ENCODE results near the gene KANSL1.

KANSL1 gene

GRCh38 chr17:46028981-46029565 is 164.2 kb downstream of the KANSL1 start:
- Histone ChIP-seq H3K9me2 (replicated peaks; ENCODE audit: control insufficient read depth, low read length) (no peaks in the 10 kb centered on the region), H3K79me2 (ENCODE audit: control insufficient read depth, low read length) (no peaks in the 10 kb centered on the region), H3K36me3 (ENCODE audit: control insufficient read depth, low read length) (peaks cover 58% of the 10 kb centered on the region), H3K4me2 (ENCODE audit: low read length) (no peak overlapping the region), H3K9me3 (ENCODE audit: control insufficient read depth, insufficient read depth, low read length) (no peaks in the 10 kb centered on the region), H3K4me1 (ENCODE audit: control insufficient read depth, low read length) (peaks cover 14% of the 10 kb centered on the region; the same call in 1 of the 2 replicates), H3K27me3 (ENCODE audit: control insufficient read depth, low read length) (no peaks in the 10 kb centered on the region), H3K4me3 (ENCODE audit: low read length) (no peak overlapping the region), H3K27ac (ENCODE audit: low read depth, low read length) (no peak overlapping the region), H3F3A (ENCODE audit: control insufficient read depth, insufficient read depth) (no peaks in the 10 kb centered on the region), H4K20me1 (ENCODE audit: control insufficient read depth, insufficient read depth, low read depth, low read length) (no peaks in the 10 kb centered on the region)
- TF ChIP-seq CTCF (IDR thresholded peaks at IDR 0.05; ENCODE audit: low read depth, low read length, poor library complexity, severe bottlenecking) (no peak), EZH2phosphoT487 (IDR thresholded peaks at IDR 0.05; ENCODE audit: borderline replicate concordance, low read length) (no peak)

- H3K36me3 ChIP-seq (ENCODE audit: control insufficient read depth, low read length), result peaks cover 51% of the 10 kb centered on the region
- H4K20me1 ChIP-seq (ENCODE audit: control insufficient read depth, insufficient read depth, low read depth, low read length), result no peaks in the 10 kb centered on the region
- TF ChIP-seq EZH2phosphoT487 (IDR thresholded peaks at IDR 0.05; ENCODE audit: borderline replicate concordance, low read length), result no peak
- TF ChIP-seq CTCF (IDR thresholded peaks at IDR 0.05; ENCODE audit: low read depth, low read length, poor library complexity, severe bottlenecking), result no peak
- peaks cover 14% of the 10 kb centered on the region; the same call in 1 of the 2 replicates for H3K4me1 ChIP-seq (ENCODE audit: control insufficient read depth, low read length)
- H3K4me2 ChIP-seq (ENCODE audit: low read length), result no peak overlapping the region
- H3K79me2 ChIP-seq (ENCODE audit: control insufficient read depth, low read length), result no peaks in the 10 kb centered on the region
- H3K27ac ChIP-seq (ENCODE audit: low read depth, low read length), result no peak overlapping the region
- H3F3A ChIP-seq (ENCODE audit: control insufficient read depth, insufficient read depth), result no peaks in the 10 kb centered on the region
- H3K4me3 ChIP-seq (ENCODE audit: low read length), result no peak overlapping the region
- no peaks in the 10 kb centered on the region for H3K9me2 ChIP-seq (replicated peaks; ENCODE audit: control insufficient read depth, low read length)
- H3K27me3 ChIP-seq (ENCODE audit: control insufficient read depth, low read length), result no peaks in the 10 kb centered on the region
- H3K9me3 ChIP-seq (ENCODE audit: control insufficient read depth, insufficient read depth, low read length), result no peaks in the 10 kb centered on the region
Measured at GRCh38 chr17:46028374-46028773, 164.9 kb downstream of the KANSL1 start.

GRCh38 chr17:46027976-46028325 is 165.3 kb downstream of the KANSL1 start:
- TF ChIP-seq CTCF (IDR thresholded peaks at IDR 0.05; ENCODE audit: low read depth, low read length, poor library complexity, severe bottlenecking), result no peak
- TF ChIP-seq EZH2phosphoT487 (IDR thresholded peaks at IDR 0.05; ENCODE audit: borderline replicate concordance, low read length), result no peak
- Histone ChIP-seq H3K4me3 (ENCODE audit: low read length) (no peak overlapping the region), H3F3A (ENCODE audit: control insufficient read depth, insufficient read depth) (no peaks in the 10 kb centered on the region), H3K79me2 (ENCODE audit: control insufficient read depth, low read length) (no peaks in the 10 kb centered on the region), H3K36me3 (ENCODE audit: control insufficient read depth, low read length) (peaks cover 46% of the 10 kb centered on the region), H3K27me3 (ENCODE audit: control insufficient read depth, low read length) (no peaks in the 10 kb centered on the region), H4K20me1 (ENCODE audit: control insufficient read depth, insufficient read depth, low read depth, low read length) (no peaks in the 10 kb centered on the region), H3K9me3 (ENCODE audit: control insufficient read depth, insufficient read depth, low read length) (no peaks in the 10 kb centered on the region), H3K9me2 (replicated peaks; ENCODE audit: control insufficient read depth, low read length) (no peaks in the 10 kb centered on the region), H3K4me2 (ENCODE audit: low read length) (no peak overlapping the region), H3K4me1 (ENCODE audit: control insufficient read depth, low read length) (peaks cover 14% of the 10 kb centered on the region; the same call in 1 of the 2 replicates), H3K27ac (ENCODE audit: low read depth, low read length) (no peak overlapping the region)

Data from DOHH2 (cell line).